Right lobe of liver (tissue), 4 donors: ENCODE data around the gene WDFY2.

Experiments
- CTCF ChIP-seq, 4 donors: fragments of 200-600 bp in 3 of 4; fragments of 450-650 bp in 1 of 4; IDR thresholded peaks; one replicate each; pipeline versions ENCODE4 v1.5.1 to v1.8.0; 2016 to 2022; ENCODE audit warnings: antibody characterized with exemption in 4 of 4, mild to moderate bottlenecking in 2 of 4
- POLR2A ChIP-seq: fragments of 450-650 bp; IDR thresholded peaks from one replicate; pipeline ENCODE4 v1.6.1; 2017; ENCODE audit warnings: antibody characterized with exemption, mild to moderate bottlenecking
- donor health status: DM: no; HTN: no; CAD: no.
- donor health status: DM: no; HTN: no; CAD: no.
- donor health status: DM: no; HTN: yes; CAD: no.

GRCh38 chr13:51678420-51678819, 94.2 kb downstream of the WDFY2 start:
- TF ChIP-seq CTCF (IDR thresholded peaks at IDR 0.05) (no peak), POLR2A (no peak)
